HEK293 (cell line): ENCODE measurements around the gene STARD13.

Experiments used
- CTCF ChIA-PET: fragments of 350-600 bp; formaldehyde crosslinking; extraction: SDS; loops from one replicate; lab custom pipeline; 2021; ENCODE audit warnings: antibody characterized with exemption; lab: Yijun Ruan, JAX
- POLR2A ChIA-PET: fragments of 300-600 bp; formaldehyde crosslinking; extraction: SDS; loops from one replicate; lab custom pipeline; 2020; ENCODE audit warnings: antibody characterized with exemption, inconsistent platforms; lab: Yijun Ruan, JAX
- H3K27ac ChIP-seq: fragments of 200-500 bp; sonication (Bioruptor generic); 2 replicates; pipeline ENCODE4 v1.5.1; 2014; ENCODE audit warnings: low read depth, low read length, control low read depth, inconsistent platforms; ENCODE audit errors: extremely low read depth
- H3K36me3 ChIP-seq, 2 experiments: fragments of 200-500 bp in 1 of 2; sonication (Bioruptor generic) in 1 of 2; 1 replicate in 1 of 2; 2 replicates in 1 of 2; pipeline ENCODE4 v1.5.1; 2014 to 2017; ENCODE audit warnings: inconsistent platforms in 2 of 2, low read length in 2 of 2; ENCODE audit not compliant: control insufficient read depth in 2 of 2, insufficient read depth in 1 of 2
- H3K4me1 ChIP-seq: fragments of 200-500 bp; sonication (Bioruptor generic); 2 replicates; pipeline ENCODE4 v1.5.1; 2014; ENCODE audit warnings: mild to moderate bottlenecking, low read length, inconsistent platforms; ENCODE audit not compliant: control insufficient read depth, insufficient read depth
- H3K4me3 ChIP-seq: 2 replicates; pipeline ENCODE4 v1.5.1; 2011; ENCODE audit warnings: low read depth, mild to moderate bottlenecking, control low read depth, low read length, moderate library complexity
- H3K9me3 ChIP-seq: fragments of 200-500 bp; sonication (Bioruptor generic); 2 replicates; pipeline ENCODE4 v1.5.1; 2014; ENCODE audit warnings: low read depth, low read length, inconsistent platforms; ENCODE audit not compliant: control insufficient read depth, insufficient read depth
- GLIS1 ChIP-seq: fragments of 450-650 bp; formaldehyde crosslinking; IDR thresholded peaks from 2 replicates; pipeline ENCODE4 v1.5.1; 2016; ENCODE audit warnings: missing biosample characterization, missing genetic modification characterization
- HOXC10 ChIP-seq: sonication (generic); formaldehyde crosslinking; IDR thresholded peaks from 2 replicates; pipeline ENCODE4 v1.8.1; 2023; ENCODE audit warnings: mild to moderate bottlenecking, missing genetic modification reagents
- KLF1 ChIP-seq: fragments of 450-650 bp; formaldehyde crosslinking; IDR thresholded peaks from 2 replicates; pipeline ENCODE4 v1.5.1; 2016; ENCODE audit warnings: missing biosample characterization, missing genetic modification characterization
- KLF10 ChIP-seq: fragments of 450-650 bp; IDR thresholded peaks from 2 replicates; pipeline ENCODE4 v1.5.1; 2018; ENCODE audit warnings: missing biosample characterization, mild to moderate bottlenecking, missing genetic modification characterization
- MYNN ChIP-seq: fragments of 450-650 bp; formaldehyde crosslinking; IDR thresholded peaks from 2 replicates; pipeline ENCODE4 v1.5.1; 2016; ENCODE audit warnings: missing biosample characterization, missing genetic modification characterization, borderline replicate concordance
- SALL2 ChIP-seq: fragments of 450-650 bp; formaldehyde crosslinking; IDR thresholded peaks from 2 replicates; pipeline ENCODE4 v1.5.0; 2017; ENCODE audit warnings: missing biosample characterization, mild to moderate bottlenecking, missing genetic modification characterization, borderline replicate concordance
- SCRT1 ChIP-seq: fragments of 450-650 bp; formaldehyde crosslinking; IDR thresholded peaks from 2 replicates; pipeline ENCODE4 v1.5.1; 2016; ENCODE audit warnings: missing biosample characterization, missing genetic modification characterization, borderline replicate concordance
- YY1 ChIP-seq: fragments of 450-650 bp; formaldehyde crosslinking; IDR thresholded peaks from 2 replicates; pipeline ENCODE4 v1.5.1; 2018; ENCODE audit warnings: missing biosample characterization, missing genetic modification characterization
- YY2 ChIP-seq: fragments of 450-650 bp; formaldehyde crosslinking; IDR thresholded peaks from 2 replicates; pipeline ENCODE4 v1.5.1; 2016; ENCODE audit warnings: missing biosample characterization, missing genetic modification characterization
- ZBTB8A ChIP-seq: fragments of 450-650 bp; formaldehyde crosslinking; IDR thresholded peaks from 2 replicates; pipeline ENCODE4 v1.5.1; 2016; ENCODE audit warnings: missing biosample characterization, missing genetic modification characterization
- ZFP37 ChIP-seq: fragments of 450-650 bp; formaldehyde crosslinking; IDR thresholded peaks from 2 replicates; pipeline ENCODE4 v1.5.1; 2016; ENCODE audit warnings: missing biosample characterization, missing genetic modification characterization
- ZNF121 ChIP-seq: fragments of 450-650 bp; formaldehyde crosslinking; IDR thresholded peaks from 2 replicates; pipeline ENCODE4 v1.5.1; 2016; ENCODE audit warnings: missing biosample characterization, missing genetic modification characterization
- ZNF155 ChIP-seq: fragments of 450-650 bp; formaldehyde crosslinking; IDR thresholded peaks from 2 replicates; pipeline ENCODE4 v1.5.1; 2016; ENCODE audit warnings: missing biosample characterization, missing genetic modification characterization
- ZNF184 ChIP-seq: fragments of 450-650 bp; IDR thresholded peaks from 2 replicates; pipeline ENCODE4 v1.5.1; 2018; ENCODE audit warnings: missing biosample characterization, mild to moderate bottlenecking, missing genetic modification characterization
- ZNF558 ChIP-seq: fragments of 450-650 bp; formaldehyde crosslinking; IDR thresholded peaks from 2 replicates; pipeline ENCODE4 v1.5.1; 2016; ENCODE audit warnings: missing biosample characterization, missing genetic modification characterization
- ZNF561 ChIP-seq: fragments of 450-650 bp; IDR thresholded peaks from 2 replicates; pipeline ENCODE4 v1.5.1; 2018; ENCODE audit warnings: missing biosample characterization, missing genetic modification characterization, borderline replicate concordance
- ZNF768 ChIP-seq: fragments of 450-650 bp; formaldehyde crosslinking; IDR thresholded peaks from 2 replicates; pipeline ENCODE4 v1.5.1; 2018; ENCODE audit warnings: missing biosample characterization, mild to moderate bottlenecking, missing genetic modification characterization
- ZSCAN30 ChIP-seq: fragments of 450-650 bp; IDR thresholded peaks from 2 replicates; pipeline ENCODE4 v1.5.1; 2018; ENCODE audit warnings: missing biosample characterization, mild to moderate bottlenecking, missing genetic modification characterization, moderate library complexity
- TF ChIP-seq, protein P1 (sequence below): fragments of 450-650 bp; formaldehyde crosslinking; IDR thresholded peaks from 2 replicates; pipeline ENCODE4 v1.5.1; 2016; ENCODE audit warnings: missing biosample characterization, missing genetic modification characterization
- TF ChIP-seq, protein P2 (sequence below): sonication (generic); formaldehyde crosslinking; IDR thresholded peaks from 2 replicates; pipeline ENCODE4 v1.8.1; 2022; ENCODE audit warnings: mild to moderate bottlenecking, moderate library complexity, missing genetic modification reagents
- TF ChIP-seq, protein P3 (sequence below): fragments of 450-650 bp; formaldehyde crosslinking; IDR thresholded peaks from 2 replicates; pipeline ENCODE4 v1.5.1; 2017; ENCODE audit warnings: missing biosample characterization, missing genetic modification characterization

STARD13 gene

DNA sequence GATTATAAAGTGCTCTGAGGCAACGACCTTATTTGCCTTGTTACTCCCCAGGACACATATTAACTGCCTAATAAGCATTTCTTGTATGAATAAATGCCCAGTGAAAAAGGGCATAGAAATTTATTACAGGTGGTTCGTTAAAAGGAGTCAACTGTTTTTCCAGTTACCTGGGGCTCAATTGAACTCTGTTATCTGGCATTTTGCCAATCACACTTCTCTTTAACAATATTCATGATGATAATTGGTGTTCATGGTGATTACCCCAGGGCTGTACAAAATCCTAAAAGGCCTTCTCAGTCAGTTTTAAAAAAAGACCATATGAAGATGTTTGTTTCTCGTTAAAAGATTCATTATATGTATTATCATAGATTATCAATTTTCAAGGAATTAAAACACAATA, 212.2 kb downstream of the STARD13 start:
- Histone ChIP-seq H3K4me1 (no peaks in the 10 kb centered on the region), H3K9me3 (no peaks in the 10 kb centered on the region), H3K27ac (no peak overlapping the region), H3K36me3 (no peaks in the 10 kb centered on the region), H3K4me3 (no peak overlapping the region)
- CTCF ChIA-PET: no interaction called here
- TF ChIP-seq KLF10 (tag by site-specific recombination) (no peak), SCRT1 (tag by site-specific recombination) (no peak), ZNF768 (tag by site-specific recombination) (no peak), ZSCAN30 (tag by site-specific recombination) (no peak), HOXC10 (CRISPR knock-in tag) (no peak), GLIS1 (no peak), ZBTB8A (tag by site-specific recombination) (no peak), ZFP37 (tag by site-specific recombination) (no peak), ZNF561 (tag by site-specific recombination) (no peak), YY2 (tag by site-specific recombination) (no peak), MYNN (no peak), ZNF121 (tag by site-specific recombination) (no peak)
- TF ChIP-seq, protein P1, sequence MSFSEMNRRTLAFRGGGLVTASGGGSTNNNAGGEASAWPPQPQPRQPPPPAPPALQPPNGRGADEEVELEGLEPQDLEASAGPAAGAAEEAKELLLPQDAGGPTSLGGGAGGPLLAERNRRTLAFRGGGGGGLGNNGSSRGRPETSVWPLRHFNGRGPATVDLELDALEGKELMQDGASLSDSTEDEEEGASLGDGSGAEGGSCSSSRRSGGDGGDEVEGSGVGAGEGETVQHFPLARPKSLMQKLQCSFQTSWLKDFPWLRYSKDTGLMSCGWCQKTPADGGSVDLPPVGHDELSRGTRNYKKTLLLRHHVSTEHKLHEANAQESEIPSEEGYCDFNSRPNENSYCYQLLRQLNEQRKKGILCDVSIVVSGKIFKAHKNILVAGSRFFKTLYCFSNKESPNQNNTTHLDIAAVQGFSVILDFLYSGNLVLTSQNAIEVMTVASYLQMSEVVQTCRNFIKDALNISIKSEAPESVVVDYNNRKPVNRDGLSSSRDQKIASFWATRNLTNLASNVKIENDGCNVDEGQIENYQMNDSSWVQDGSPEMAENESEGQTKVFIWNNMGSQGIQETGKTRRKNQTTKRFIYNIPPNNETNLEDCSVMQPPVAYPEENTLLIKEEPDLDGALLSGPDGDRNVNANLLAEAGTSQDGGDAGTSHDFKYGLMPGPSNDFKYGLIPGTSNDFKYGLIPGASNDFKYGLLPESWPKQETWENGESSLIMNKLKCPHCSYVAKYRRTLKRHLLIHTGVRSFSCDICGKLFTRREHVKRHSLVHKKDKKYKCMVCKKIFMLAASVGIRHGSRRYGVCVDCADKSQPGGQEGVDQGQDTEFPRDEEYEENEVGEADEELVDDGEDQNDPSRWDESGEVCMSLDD: no peak
- TF ChIP-seq, protein P2, sequence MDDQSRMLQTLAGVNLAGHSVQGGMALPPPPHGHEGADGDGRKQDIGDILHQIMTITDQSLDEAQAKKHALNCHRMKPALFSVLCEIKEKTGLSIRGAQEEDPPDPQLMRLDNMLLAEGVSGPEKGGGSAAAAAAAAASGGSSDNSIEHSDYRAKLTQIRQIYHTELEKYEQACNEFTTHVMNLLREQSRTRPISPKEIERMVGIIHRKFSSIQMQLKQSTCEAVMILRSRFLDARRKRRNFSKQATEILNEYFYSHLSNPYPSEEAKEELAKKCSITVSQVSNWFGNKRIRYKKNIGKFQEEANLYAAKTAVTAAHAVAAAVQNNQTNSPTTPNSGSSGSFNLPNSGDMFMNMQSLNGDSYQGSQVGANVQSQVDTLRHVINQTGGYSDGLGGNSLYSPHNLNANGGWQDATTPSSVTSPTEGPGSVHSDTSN: no peak
- POLR2A ChIA-PET: no interaction called here

DNA sequence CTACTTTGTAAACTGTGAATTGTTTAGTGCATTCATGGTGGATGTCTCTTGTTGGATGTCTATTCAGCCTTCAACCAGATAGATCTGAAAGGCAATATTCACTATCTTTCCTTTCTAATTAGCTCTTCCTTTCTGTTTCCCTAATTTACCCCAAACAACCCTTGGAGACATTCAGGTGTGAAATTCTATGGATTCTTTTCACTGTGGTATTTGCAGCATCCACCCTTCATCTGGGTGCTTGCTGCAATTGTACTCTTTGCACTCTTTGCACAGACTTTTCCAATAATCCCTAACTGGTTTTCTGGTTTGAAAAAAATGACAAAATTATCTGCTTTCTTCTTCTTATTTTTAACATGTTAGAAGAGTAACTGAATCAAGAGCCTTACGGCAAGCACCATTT, 212.8 kb downstream of the STARD13 start:
- CTCF ChIA-PET: no interaction called here
- Histone ChIP-seq H3K36me3 (no peaks in the 10 kb centered on the region), H3K9me3 (no peaks in the 10 kb centered on the region), H3K4me3 (no peak overlapping the region), H3K27ac (no peak overlapping the region), H3K4me1 (no peaks in the 10 kb centered on the region)
- POLR2A ChIA-PET: no interaction called here
- no peak for TF ChIP-seq YY1 (tag by site-specific recombination)
- TF ChIP-seq ZNF558: peak; percentile 93
- TF ChIP-seq KLF1 (tag by site-specific recombination): no peak
- no peak for TF ChIP-seq SALL2 (tag by site-specific recombination)
- TF ChIP-seq ZNF155 (tag by site-specific recombination): no peak
- TF ChIP-seq, protein P3, sequence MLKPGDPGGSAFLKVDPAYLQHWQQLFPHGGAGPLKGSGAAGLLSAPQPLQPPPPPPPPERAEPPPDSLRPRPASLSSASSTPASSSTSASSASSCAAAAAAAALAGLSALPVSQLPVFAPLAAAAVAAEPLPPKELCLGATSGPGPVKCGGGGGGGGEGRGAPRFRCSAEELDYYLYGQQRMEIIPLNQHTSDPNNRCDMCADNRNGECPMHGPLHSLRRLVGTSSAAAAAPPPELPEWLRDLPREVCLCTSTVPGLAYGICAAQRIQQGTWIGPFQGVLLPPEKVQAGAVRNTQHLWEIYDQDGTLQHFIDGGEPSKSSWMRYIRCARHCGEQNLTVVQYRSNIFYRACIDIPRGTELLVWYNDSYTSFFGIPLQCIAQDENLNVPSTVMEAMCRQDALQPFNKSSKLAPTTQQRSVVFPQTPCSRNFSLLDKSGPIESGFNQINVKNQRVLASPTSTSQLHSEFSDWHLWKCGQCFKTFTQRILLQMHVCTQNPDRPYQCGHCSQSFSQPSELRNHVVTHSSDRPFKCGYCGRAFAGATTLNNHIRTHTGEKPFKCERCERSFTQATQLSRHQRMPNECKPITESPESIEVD (tag by site-specific recombination): no peak
- TF ChIP-seq ZNF184 (tag by site-specific recombination): no peak
